ENCODE measurements around the gene TMBIM1.

DNA sequence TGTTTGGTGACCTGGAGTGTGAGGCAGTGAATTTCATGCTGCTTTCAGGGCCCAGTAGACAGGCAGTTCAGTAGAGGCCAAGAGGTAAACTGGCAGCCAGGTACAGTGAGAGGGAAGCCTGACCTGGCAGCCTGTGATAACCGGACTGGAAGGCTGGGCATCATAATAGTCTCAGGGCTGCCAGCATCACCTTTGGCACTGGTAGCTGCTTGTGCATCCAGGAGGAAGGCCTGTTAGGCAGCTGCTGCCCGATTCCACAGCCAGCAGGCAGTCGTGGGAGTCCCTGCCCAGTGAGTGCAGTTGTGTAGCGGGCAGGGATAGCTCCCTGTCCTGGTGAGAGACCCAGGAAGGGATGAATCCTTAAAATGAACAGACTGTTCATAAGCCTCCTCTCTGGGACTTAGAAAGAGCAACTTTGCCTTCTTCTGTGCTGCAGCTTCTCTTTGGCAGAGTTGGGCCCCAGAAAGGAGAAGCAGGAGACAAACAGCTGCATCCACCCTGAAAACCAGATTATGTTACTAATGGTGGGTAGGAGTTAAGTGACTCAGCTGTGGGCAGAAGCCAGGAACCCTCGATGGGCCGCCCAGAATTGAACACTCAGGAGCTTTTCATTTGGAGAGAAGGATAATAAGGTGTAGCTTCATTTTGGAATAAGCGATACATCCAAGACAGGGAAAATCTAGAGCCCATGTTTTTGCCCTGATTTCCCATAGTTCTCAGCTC, 39.6 kb downstream of the TMBIM1 start:
- TF ChIP-seq POLR2AphosphoS5 (IDR thresholded peaks at IDR 0.05; ENCODE audit: low read depth, low read length): no peak
- TF ChIP-seq TCF7L2 (IDR thresholded peaks at IDR 0.05; ENCODE audit: low read depth, low read length): no peak
- TF ChIP-seq CTCF (IDR thresholded peaks at IDR 0.05): no peak
- no peak for TF ChIP-seq SIN3A (IDR thresholded peaks at IDR 0.05; ENCODE audit: borderline replicate concordance, insufficient read depth, low read depth, low read length)
